HT-29 (cell line): ENCODE measurements around the gene ATP8B4. TPM values are rescaled to one million over a fixed set of nuclear protein-coding genes. Genes with fewer than 3 reads are reported as not detected.
A peak's percentile ranks its signal among the peaks of the same experiment; 100 is the strongest.

Experiments used
- DNase-seq: peaks from one replicate; pipeline ENCODE4 v3.0.0-alpha.2; 2015; ENCODE audit warnings: low spot score
- total RNA-seq: library from RNA; depleted of rRNA; stranded (reverse); fragments of >200 nt; shearing (Covaris generic); gene quantifications from 2 replicates; pipeline ENCODE4 v1.2.3, GENCODE V29; 2014

ATP8B4 gene
- total RNA-seq, 1 experiment from 2014 or later: 0.66 TPM

- no peak for DNase-seq
Observed at GRCh38 chr15:49962044-49962602, 156.9 kb downstream of the ATP8B4 start.

GRCh38 chr15:49953421-49953820 is 165.6 kb downstream of the ATP8B4 start:
- no peak for DNase-seq

- no peak for DNase-seq
Observed at GRCh38 chr15:49946681-49947080, 172.4 kb downstream of the ATP8B4 start.

- DNase-seq: no peak
Observed at GRCh38 chr15:49934487-49934886, 184.5 kb downstream of the ATP8B4 start.

- DNase-seq: no peak
Observed at GRCh38 chr15:49927189-49927861, 191.7 kb downstream of the ATP8B4 start.

- no peak for DNase-seq
Observed at GRCh38 chr15:49926740-49927139, 192.3 kb downstream of the ATP8B4 start.

- DNase-seq: no peak
Observed at GRCh38 chr15:49923671-49924070, 195.4 kb downstream of the ATP8B4 start.

GRCh38 chr15:49919034-49919433 is 200.0 kb downstream of the ATP8B4 start:
- no peak for DNase-seq

- DNase-seq: no peak
Observed at GRCh38 chr15:49918121-49918520, 200.9 kb downstream of the ATP8B4 start.

GRCh38 chr15:49916998-49917397 is 202.0 kb downstream of the ATP8B4 start:
- DNase-seq: no peak

GRCh38 chr15:49915822-49916221 is 203.2 kb downstream of the ATP8B4 start:
- DNase-seq: no peak

GRCh38 chr15:49908933-49909295 is 210.1 kb downstream of the ATP8B4 start:
- DNase-seq: no peak

- no peak for DNase-seq
Observed at GRCh38 chr15:49908236-49908932, 210.6 kb downstream of the ATP8B4 start.

GRCh38 chr15:49906966-49907365 is 212.1 kb downstream of the ATP8B4 start:
- DNase-seq: no peak

- no peak for DNase-seq
Observed at GRCh38 chr15:49905221-49905620, 213.8 kb downstream of the ATP8B4 start.

GRCh38 chr15:49904296-49904695 is 214.7 kb downstream of the ATP8B4 start:
- DNase-seq: no peak

- no peak for DNase-seq
Observed at GRCh38 chr15:49902685-49903501, 216.1 kb downstream of the ATP8B4 start.

GRCh38 chr15:49901996-49902684 is 216.9 kb downstream of the ATP8B4 start:
- peak; percentile 12 for DNase-seq

- no peak for DNase-seq
Observed at GRCh38 chr15:49901321-49901720, 217.7 kb downstream of the ATP8B4 start.

GRCh38 chr15:49900903-49901235 is 218.2 kb downstream of the ATP8B4 start:
- no peak for DNase-seq

- DNase-seq: no peak
Observed at GRCh38 chr15:49900006-49900902, 218.8 kb downstream of the ATP8B4 start.
